ENCODE data around the gene C16orf86.

C16orf86 gene

GRCh38 chr16:67699265-67699664 is 32.7 kb downstream of the C16orf86 start:
- no peak for DNase-seq

GRCh38 chr16:67701420-67701819 is 34.8 kb downstream of the C16orf86 start:
- DNase-seq, result no peak

- no peak for DNase-seq
Measured at GRCh38 chr16:67702130-67702529, 35.5 kb downstream of the C16orf86 start.

GRCh38 chr16:67703626-67704025 is 37.0 kb downstream of the C16orf86 start:
- no peak for DNase-seq

DNA sequence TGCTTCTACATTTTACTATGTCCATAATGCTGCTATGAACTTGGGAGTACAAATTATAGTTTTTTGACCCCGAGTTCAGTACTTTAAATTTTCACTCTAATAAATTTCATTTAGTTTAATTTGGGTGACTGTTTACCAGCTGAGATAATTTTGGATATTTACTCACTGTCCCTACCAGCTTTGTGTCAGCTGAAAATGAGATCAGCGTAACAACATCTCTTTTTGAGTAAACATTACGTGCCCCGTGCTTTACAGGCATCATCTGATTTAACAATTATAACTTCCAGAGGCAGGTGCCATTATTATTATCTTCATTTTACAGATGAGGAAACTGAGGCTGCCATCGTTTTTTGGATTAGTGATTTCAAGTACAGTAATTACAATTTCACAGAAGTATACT is 37.5 kb downstream of the C16orf86 start:
- DNase-seq, result no peak

GRCh38 chr16:67707210-67707609 is 40.6 kb downstream of the C16orf86 start:
- DNase-seq, result no peak

GRCh38 chr16:67707790-67708189 is 41.2 kb downstream of the C16orf86 start:
- no peak for DNase-seq

- DNase-seq, result no peak
Measured at GRCh38 chr16:67708368-67708771, 41.8 kb downstream of the C16orf86 start.

DNA sequence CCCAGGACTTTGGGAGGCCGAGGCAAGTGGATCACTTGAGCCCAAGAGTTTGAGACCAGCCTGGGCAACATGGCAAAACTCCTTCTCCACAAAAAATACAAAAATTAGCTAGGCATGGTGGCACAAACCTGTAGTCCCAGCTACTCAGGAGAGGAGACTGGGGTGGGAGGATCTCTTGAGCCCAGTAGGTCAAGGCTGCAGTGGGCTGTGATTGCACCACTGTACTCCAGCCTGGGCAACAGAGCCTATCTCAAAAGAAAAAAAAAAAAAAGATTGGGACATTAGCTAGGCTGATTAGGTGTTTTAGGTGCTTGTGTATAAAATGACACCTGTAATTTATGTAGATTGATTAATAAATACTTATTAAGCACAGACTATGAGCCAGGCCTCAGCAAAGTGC is 42.4 kb downstream of the C16orf86 start:
- DNase-seq, result no peak

DNA sequence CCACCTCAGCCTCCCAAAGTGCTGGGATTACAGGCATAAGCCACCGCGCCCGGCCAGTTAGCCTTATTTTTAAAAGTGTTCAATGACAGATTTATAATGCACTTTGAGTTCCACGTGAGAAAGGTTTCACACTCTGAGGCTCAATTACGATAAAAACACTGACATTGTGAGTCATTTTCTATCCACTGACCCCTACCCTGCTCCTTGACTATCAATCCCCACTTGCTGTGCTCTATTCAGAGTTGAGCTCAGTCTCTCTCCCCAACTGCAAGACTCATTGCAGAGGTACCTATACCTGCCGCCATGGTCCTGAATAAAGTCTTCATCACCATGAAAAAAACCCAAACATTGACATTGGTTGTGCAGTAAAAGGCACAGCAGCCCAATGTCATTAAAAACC is 44.0 kb downstream of the C16orf86 start:
- no peak for DNase-seq

GRCh38 chr16:67713647-67714273 is 47.1 kb downstream of the C16orf86 start:
- no peak for DNase-seq

GRCh38 chr16:67714522-67714921 is 47.9 kb downstream of the C16orf86 start:
- no peak for DNase-seq

DNA sequence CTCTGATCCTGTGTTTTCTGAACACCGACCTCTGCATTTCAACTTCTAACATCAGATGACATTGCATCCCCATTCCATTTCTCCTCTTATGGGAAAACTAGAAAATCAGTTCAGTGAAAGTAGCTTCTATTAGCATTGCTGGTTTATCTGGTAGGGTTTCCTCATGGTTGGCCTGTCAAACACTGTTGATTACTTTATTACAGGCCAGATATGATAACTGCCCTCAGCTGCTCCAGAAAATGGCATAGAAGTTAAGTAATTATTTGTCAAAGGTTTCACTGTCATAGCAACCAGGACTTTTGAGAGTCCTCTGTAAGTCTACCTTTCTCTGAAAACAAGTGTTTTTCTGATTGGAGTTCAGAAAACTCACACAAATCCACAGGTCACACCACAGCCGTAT is 49.5 kb downstream of the C16orf86 start:
- no peak for DNase-seq

Measured in DMS 273 treated with DMSO at 0.1 percent for 48 hours (cell line).